Measurements from ENCODE around the gene CD86. TPM values are rescaled to one million over a fixed set of nuclear protein-coding genes. Genes with fewer than 3 reads are reported as not detected.
"Not testable (repeated sequence)": the region's sequence is repeated elsewhere in the genome, so short reads cannot be mapped to it uniquely, and the experiment has no call there.

Gene CD86
- total RNA-seq, 2 donors from 2014 or later = 1.8 to 4.4 TPM

DNA sequence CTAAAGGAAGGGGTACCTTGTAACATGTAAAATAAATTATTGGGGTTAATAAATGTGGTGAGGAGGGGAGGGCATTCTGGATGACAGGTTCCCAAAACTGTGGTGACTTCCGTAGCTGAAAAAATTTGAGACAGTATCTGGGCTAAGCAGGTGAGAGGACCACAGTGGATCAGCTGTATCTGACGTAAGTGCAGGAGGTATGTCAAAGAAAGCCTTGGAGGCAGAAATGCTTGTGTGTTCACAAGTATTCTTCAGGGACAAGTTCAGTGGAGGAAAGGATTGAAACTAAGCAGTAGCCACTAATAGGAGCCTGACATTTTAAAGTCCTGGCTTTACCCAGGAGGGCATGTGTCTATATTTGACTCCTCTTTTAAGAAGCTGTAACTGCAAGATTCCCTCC lies 52.0 kb downstream of the CD86 start:
- H3K27ac Mint-ChIP-seq = no peak overlapping the region
- peaks cover 5% of the 10 kb centered on the region for H3K27me3 Mint-ChIP-seq
- no peaks in the 10 kb centered on the region for H3K9me3 Mint-ChIP-seq
- H3K36me3 Mint-ChIP-seq (ENCODE audit: low read depth) = no peaks in the 10 kb centered on the region
- no peak overlapping the region for H3K4me3 Mint-ChIP-seq
- H3K4me1 Mint-ChIP-seq = peaks cover 16% of the 10 kb centered on the region
- ATAC-seq (replicated peaks) = no peak

DNA sequence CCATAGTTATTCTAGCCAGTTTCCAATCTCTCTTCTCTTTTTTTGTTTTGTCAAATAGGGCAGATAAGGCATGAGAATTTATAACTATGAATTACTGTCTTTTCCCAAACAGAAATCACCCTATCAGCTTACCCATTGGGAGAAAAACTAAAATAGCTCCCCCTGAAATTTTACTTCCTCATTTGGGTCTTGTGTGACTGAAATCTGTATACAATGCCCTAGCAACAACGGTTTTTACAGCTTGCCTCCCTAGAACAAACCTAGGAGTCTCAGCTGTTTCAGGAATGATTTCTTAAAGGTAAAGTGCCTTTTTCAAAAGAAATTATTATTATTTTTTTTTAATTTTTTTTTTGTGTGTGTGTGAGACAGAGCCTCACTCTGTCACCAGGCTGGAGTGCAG lies 56.8 kb downstream of the CD86 start:
- Mint-ChIP-seq H3K27ac (no peak overlapping the region), H3K27me3 (peaks cover 5% of the 10 kb centered on the region), H3K36me3 (ENCODE audit: low read depth) (no peaks in the 10 kb centered on the region), H3K9me3 (peaks cover 4% of the 10 kb centered on the region), H3K4me3 (no peak overlapping the region), H3K4me1 (no peaks in the 10 kb centered on the region)
- no peak for ATAC-seq (replicated peaks)

DNA sequence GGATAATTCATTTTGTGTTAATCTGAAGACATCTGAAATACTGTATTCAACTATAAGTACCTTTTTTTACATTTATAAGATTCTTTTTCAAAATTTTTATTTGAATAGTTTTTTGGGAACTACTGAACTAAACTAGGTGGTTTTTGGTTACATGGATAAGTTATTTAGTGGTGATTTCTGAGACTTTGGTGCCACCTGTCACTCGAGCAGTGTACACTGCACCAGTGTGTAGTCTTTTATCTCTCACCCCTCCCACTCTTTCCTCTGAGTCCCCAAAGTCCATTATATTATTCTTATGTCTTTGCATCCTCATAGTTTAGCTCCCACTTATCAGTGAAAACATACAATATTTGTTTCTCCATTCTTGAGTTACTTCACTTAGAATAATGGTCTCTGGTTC lies 57.6 kb downstream of the CD86 start:
- H3K36me3 Mint-ChIP-seq (ENCODE audit: low read depth) = no peaks in the 10 kb centered on the region
- H3K27ac Mint-ChIP-seq = no peak overlapping the region
- no peak overlapping the region for H3K4me3 Mint-ChIP-seq
- peaks cover 4% of the 10 kb centered on the region for H3K9me3 Mint-ChIP-seq
- H3K27me3 Mint-ChIP-seq = peaks cover 5% of the 10 kb centered on the region
- ATAC-seq (replicated peaks) = no peak
- H3K4me1 Mint-ChIP-seq = no peaks in the 10 kb centered on the region

DNA sequence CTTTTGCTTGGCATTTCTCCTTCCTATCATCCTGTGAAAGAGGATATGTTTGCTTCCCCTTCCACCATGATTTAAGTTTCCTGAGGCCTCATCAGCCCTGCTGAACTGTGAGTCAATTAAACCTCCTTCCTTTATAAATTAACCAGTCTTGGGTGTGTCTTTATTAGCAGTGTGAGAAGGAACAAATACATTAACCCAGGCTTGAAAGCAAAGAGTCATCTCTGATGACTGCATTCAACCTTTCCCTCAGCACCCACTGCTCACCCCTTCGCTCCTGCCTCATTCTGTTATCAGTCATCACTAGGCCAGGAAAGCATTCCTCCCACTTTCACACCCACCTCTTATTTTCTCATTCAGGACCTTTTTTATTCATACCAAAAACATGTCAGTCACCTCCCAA lies 68.7 kb downstream of the CD86 start:
- peak; percentile 99 for ATAC-seq (replicated peaks)
- H3K4me3 Mint-ChIP-seq = peak overlapping the region; percentile 39
- peak overlapping the region; percentile 56 for H3K27ac Mint-ChIP-seq
- peaks cover 3% of the 10 kb centered on the region for H3K27me3 Mint-ChIP-seq
- no peaks in the 10 kb centered on the region for H3K36me3 Mint-ChIP-seq (ENCODE audit: low read depth)
- H3K4me1 Mint-ChIP-seq = peaks cover 9% of the 10 kb centered on the region
- peaks cover 5% of the 10 kb centered on the region for H3K9me3 Mint-ChIP-seq

DNA sequence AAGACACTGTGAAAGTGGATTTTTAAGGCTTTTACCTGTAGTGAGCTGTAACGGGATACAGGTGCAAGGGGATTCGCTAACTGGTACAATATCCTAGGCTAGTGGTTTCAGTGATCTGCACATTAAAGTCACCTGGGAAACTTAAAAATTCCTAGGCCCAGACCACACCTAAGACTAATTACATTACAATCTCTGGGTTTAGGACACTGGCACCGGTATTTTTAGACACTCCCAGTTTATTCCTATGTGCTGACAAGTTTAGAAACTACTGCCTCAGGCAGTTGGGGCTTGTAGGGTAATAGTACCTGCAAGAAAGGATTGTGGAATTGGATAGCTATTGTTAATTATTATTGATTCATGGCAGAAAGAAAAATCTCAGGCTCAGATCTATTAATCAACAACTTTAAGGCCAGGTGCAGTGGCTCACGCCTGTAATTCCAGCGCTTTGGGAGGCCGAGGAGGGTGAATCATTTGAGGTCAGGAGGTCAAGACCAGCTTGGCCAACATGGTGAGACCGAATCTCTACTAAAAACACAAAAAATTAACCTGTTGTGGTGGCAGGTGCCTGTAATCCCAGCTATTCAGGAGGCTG lies 77.9 kb downstream of the CD86 start:
- H3K4me3 Mint-ChIP-seq = no peak overlapping the region
- H3K27me3 Mint-ChIP-seq = no peaks in the 10 kb centered on the region
- ATAC-seq (replicated peaks) = no peak
- H3K27ac Mint-ChIP-seq = no peak overlapping the region
- H3K36me3 Mint-ChIP-seq (ENCODE audit: low read depth) = no peaks in the 10 kb centered on the region
- no peaks in the 10 kb centered on the region for H3K4me1 Mint-ChIP-seq
- H3K9me3 Mint-ChIP-seq = no peaks in the 10 kb centered on the region

DNA sequence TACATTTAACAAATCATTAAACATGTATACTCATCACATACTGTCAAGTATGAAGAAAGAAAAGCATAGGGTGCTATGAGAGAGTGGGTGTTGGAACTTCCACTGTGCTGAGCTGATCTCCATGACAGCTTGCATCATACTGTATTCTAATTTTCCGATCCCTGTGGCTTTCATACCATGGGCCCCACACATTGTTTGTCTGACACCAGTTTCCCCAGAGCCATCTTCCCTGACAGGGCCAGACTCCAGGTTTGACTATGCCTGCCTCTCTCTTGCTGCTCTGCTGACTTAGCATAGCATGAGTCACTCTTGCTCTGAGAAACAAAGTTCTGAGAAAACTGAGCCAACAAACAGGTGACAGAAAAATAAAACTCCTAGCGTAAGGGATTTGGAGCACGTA lies 91.3 kb downstream of the CD86 start:
- Mint-ChIP-seq H3K27ac (peak overlapping the region; percentile 95), H3K36me3 (ENCODE audit: low read depth) (no peaks in the 10 kb centered on the region), H3K27me3 (no peaks in the 10 kb centered on the region), H3K4me3 (peak overlapping the region; percentile 49), H3K4me1 (peaks cover 20% of the 10 kb centered on the region), H3K9me3 (peaks cover 6% of the 10 kb centered on the region)
- ATAC-seq (replicated peaks) = peak; percentile 96

DNA sequence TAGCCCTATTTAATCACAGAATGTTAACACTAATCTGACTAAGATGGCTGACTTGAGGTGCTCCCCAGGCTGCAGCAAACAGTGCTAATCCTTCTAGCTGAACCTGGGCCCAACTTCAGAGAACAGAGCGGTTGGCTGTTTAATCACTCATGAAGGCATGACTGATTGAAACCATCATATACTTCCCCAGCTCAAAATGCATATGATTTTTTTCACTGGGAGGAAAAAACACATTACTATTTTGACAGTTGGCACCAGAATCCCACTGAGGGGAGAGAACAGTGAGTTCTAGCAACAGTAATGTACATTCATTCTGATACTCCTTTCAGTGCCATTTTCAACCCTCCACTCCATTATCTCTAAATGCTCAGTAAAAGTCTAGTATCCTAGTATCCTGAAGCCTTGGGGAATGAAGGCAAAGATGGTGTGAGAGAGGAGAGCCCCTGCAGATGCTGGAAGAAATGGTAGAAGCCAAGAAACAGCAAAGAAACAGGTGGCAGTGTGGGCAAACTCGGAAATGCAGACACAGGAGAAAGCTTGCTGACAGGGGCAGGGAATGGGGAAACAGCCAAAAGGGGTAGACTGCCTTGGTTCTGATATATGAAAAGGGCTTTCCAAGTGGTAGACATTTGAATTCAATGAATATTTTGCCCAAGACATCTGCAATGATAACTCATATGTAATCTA lies 93.9 kb downstream of the CD86 start:
- H3K36me3 Mint-ChIP-seq (ENCODE audit: low read depth) = no peaks in the 10 kb centered on the region
- H3K9me3 Mint-ChIP-seq = no peaks in the 10 kb centered on the region
- peak overlapping the region; percentile 53 for H3K4me3 Mint-ChIP-seq
- no peaks in the 10 kb centered on the region for H3K27me3 Mint-ChIP-seq
- ATAC-seq (replicated peaks) = peak; percentile 38
- H3K27ac Mint-ChIP-seq = peak overlapping the region; percentile 88
- H3K4me1 Mint-ChIP-seq = peaks cover 20% of the 10 kb centered on the region

DNA sequence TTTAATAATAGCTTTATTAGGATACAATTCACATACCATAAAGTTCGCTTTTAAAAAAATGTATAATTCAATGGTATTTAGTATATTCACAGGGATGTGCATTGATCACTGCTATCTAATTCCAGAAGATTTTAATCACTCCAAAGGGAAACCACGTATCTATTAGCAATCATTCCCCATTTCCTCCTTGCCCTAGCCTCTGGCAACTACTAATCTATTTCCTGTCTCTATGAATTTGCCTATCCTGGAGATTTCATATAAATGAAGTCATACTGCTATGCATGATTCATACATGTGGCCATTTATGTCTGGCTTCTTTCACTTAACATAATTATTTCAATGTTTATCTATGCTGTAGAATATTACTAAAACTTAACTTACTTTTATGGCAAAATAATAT lies 96.3 kb downstream of the CD86 start:
- peaks cover 18% of the 10 kb centered on the region for H3K9me3 Mint-ChIP-seq

DNA sequence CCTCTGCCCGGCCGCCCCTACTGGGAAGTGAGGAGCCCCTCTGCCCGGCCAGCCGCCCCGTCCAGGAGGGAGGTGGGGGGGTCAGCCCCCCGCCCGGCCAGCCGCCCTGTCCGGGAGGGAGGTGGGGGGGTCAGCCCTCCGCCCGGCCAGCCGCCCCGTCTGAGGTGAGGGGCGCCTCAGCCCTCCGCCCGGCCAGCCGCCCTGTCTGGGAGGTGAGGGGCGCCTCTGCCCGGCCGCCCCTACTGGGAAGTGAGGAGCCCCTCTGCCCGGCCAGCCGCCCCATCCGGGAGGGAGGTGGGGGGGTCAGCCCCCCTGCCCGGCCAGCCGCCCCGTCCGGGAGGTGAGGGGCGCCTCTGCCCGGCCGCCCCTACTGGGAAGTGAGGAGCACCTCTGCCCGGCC lies 109.8 kb downstream of the CD86 start:
- not testable (repeated sequence) for H3K36me3 Mint-ChIP-seq (ENCODE audit: low read depth); H3K4me1 Mint-ChIP-seq; H3K9me3 Mint-ChIP-seq; H3K4me3 Mint-ChIP-seq; H3K27ac Mint-ChIP-seq; H3K27me3 Mint-ChIP-seq; ATAC-seq (replicated peaks)

More for the DNA sequence above, 96.3 kb downstream of the CD86 start:
- Mint-ChIP-seq H3K4me3 (no peak overlapping the region), H3K27me3 (no peaks in the 10 kb centered on the region), H3K27ac (no peak overlapping the region), H3K4me1 (peaks cover 15% of the 10 kb centered on the region), H3K36me3 (ENCODE audit: low read depth) (no peaks in the 10 kb centered on the region)
- no peak for ATAC-seq (replicated peaks)

DNA sequence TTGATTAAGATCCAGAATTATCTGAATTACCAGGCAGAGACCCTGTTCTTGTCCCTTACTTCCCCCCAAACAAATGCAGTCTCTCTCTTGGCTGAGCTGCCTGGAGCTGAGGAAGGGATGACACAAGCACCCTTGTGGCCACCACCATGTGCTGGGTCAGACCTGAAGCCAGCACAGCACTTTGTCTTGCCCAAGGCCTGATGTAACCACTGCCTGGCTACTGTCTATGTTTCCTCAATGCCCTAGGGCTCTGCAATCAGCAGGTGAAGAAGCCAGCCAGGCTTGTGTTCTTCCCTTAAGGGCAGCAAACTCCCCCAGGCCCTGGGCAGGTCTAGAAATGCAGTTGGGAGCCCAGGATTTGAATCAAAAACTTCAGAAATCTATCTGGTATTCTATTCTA lies 112.5 kb downstream of the CD86 start:
- no peaks in the 10 kb centered on the region for H3K4me1 Mint-ChIP-seq
- no peaks in the 10 kb centered on the region for H3K36me3 Mint-ChIP-seq (ENCODE audit: low read depth)
- no peak for ATAC-seq (replicated peaks)
- peaks cover 8% of the 10 kb centered on the region for H3K27me3 Mint-ChIP-seq
- no peak overlapping the region for H3K4me3 Mint-ChIP-seq
- no peaks in the 10 kb centered on the region for H3K9me3 Mint-ChIP-seq
- H3K27ac Mint-ChIP-seq = no peak overlapping the region

DNA sequence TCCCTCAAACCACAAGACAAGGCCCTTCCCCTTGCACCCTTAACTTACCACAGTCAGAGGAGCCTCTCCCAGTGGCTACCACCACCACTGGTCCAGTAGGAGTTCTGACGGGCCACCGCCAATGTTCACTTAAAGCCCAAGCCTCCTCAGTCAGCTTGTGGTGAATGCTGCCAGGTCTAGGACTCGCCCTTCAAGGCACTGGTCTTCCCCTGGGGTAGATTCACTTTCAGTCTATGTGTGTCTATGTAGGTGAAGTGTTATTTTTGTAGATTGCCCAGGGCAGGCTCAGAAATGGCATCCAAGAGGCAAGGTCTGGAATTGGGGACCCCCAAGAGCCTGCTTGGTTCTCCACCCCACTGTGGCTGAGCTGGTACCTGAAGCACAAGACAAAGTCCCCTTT lies 112.9 kb downstream of the CD86 start:
- no peak overlapping the region for H3K4me3 Mint-ChIP-seq
- no peaks in the 10 kb centered on the region for H3K4me1 Mint-ChIP-seq
- ATAC-seq (replicated peaks) = no peak
- H3K27ac Mint-ChIP-seq = no peak overlapping the region
- no peaks in the 10 kb centered on the region for H3K9me3 Mint-ChIP-seq
- H3K36me3 Mint-ChIP-seq (ENCODE audit: low read depth) = no peaks in the 10 kb centered on the region
- H3K27me3 Mint-ChIP-seq = peaks cover 9% of the 10 kb centered on the region

DNA sequence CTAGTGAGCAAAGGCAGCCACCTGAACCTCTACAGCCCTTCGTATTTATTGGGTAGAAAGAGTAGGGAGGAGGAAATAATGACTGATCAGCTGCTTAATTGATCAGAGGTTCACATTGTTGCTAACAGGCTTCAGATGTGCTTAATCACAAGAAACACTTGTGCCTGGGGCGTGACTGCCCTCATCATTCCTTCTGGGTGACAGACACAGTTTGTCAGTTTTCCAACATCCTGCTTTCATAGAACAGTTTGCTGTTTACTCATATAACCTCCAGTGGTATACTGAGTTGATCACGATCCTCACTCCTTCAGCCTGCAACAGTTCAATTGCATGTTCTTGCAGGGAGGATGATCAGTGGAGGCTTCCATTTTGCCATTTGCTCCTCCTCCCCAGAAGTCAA lies 114.7 kb downstream of the CD86 start:
- H3K36me3 Mint-ChIP-seq (ENCODE audit: low read depth) = no peaks in the 10 kb centered on the region
- ATAC-seq (replicated peaks) = no peak
- H3K4me3 Mint-ChIP-seq = no peak overlapping the region
- H3K27ac Mint-ChIP-seq = no peak overlapping the region
- no peaks in the 10 kb centered on the region for H3K9me3 Mint-ChIP-seq
- no peaks in the 10 kb centered on the region for H3K4me1 Mint-ChIP-seq
- peaks cover 9% of the 10 kb centered on the region for H3K27me3 Mint-ChIP-seq

Other genes starting within 250 kb of the CD86 start
- gene IQCB1, start 220.3 kb upstream of the CD86 start, total RNA-seq = 10 to 100 TPM; 41.7 to 47.5 TPM
- gene EAF2, start 220.2 kb upstream of the CD86 start, total RNA-seq = 10 to 100 TPM; 20.8 to 33.0 TPM
- 1 to 10 TPM; 7.1 to 7.5 TPM for gene SLC15A2, start 161.0 kb upstream of the CD86 start, total RNA-seq
- gene ILDR1, start 33.1 kb upstream of the CD86 start, total RNA-seq = 1 to 10 TPM in 1 of 2 donors, under 1 TPM in 1; 0.21 to 1.4 TPM
- gene CASR, start 128.3 kb downstream of the CD86 start, total RNA-seq = 1 to 10 TPM in 1 of 2 donors, under 1 TPM in 1; 0.82 to 3.9 TPM

All from activated T-helper 17 cell treated with anti-CD3 and anti-CD28 coated beads, Interleukin-2, amount 50 U/mL, for 72 hours (primary cell).